IMR-90 (cell line): ENCODE data around the gene GAB1. TPM values are rescaled to one million over a fixed set of nuclear protein-coding genes. Genes with fewer than 3 reads are reported as not detected.

Experiments
- ATAC-seq: fragments of 200-7000 bp; cut with Tn5 transposase; 2 replicates; pipeline ENCODE4 v1.9.1; 2020; ENCODE audit warnings: low read depth, mild to moderate bottlenecking, moderate library complexity
- BruUV-seq: library from RNA; stranded (reverse); fragments of 400-500 nt; replicated peaks from 2 replicates; lab custom pipeline; 2021; lab: Mats Ljungman, UMichigan
- CTCF ChIA-PET: fragments of 300-600 bp; formaldehyde crosslinking; extraction: SDS; loops from one replicate; lab custom pipeline; 2021; ENCODE audit warnings: antibody characterized with exemption; lab: Yijun Ruan, JAX
- POLR2A ChIA-PET: fragments of 300-600 bp; sonication (Branson Sonifier 250); formaldehyde crosslinking; loops from one replicate; lab custom pipeline; 2022; ENCODE audit warnings: antibody characterized with exemption; ENCODE audit not compliant: unreplicated experiment; lab: Charles Lee
- DNase-seq: peaks from one replicate; pipeline ENCODE4 v3.0.0; 2013
- H2AFZ ChIP-seq: replicated peaks from 2 replicates; pipeline ENCODE3; 2013; ENCODE audit warnings: low read length, mild to moderate bottlenecking; ENCODE audit not compliant: poor library complexity
- H2AK5ac ChIP-seq: 2 replicates; pipeline ENCODE4 v1.6.1; 2013; ENCODE audit warnings: low read depth, low read length, inconsistent platforms
- H2AK9ac ChIP-seq: replicated peaks from 2 replicates; pipeline ENCODE3; 2013; ENCODE audit warnings: mild to moderate bottlenecking, low read depth, low read length, moderate library complexity; ENCODE audit not compliant: poor library complexity
- H2BK120ac ChIP-seq: 2 replicates; pipeline ENCODE4 v1.6.1; 2013; ENCODE audit warnings: low read depth, low read length, inconsistent platforms
- H2BK15ac ChIP-seq: 3 replicates; pipeline ENCODE4 v1.6.1; 2013; ENCODE audit warnings: low read depth, low read length, inconsistent platforms
- H2BK20ac ChIP-seq: 2 replicates; pipeline ENCODE4 v1.6.1; 2013; ENCODE audit warnings: low read depth, mild to moderate bottlenecking, inconsistent platforms, low read length, moderate library complexity
- H2BK5ac ChIP-seq: 2 replicates; pipeline ENCODE4 v1.6.1; 2013; ENCODE audit warnings: mild to moderate bottlenecking, low read depth, low read length, inconsistent platforms; ENCODE audit not compliant: poor library complexity, severe bottlenecking
- H3K14ac ChIP-seq: replicated peaks from 2 replicates; pipeline ENCODE4 v1.6.1; 2013; ENCODE audit warnings: low read depth, low read length, inconsistent platforms
- H3K18ac ChIP-seq: 2 replicates; pipeline ENCODE4 v1.6.1; 2013; ENCODE audit warnings: low read depth, low read length, control low read depth
- H3K23ac ChIP-seq: 2 replicates; pipeline ENCODE4 v1.6.1; 2013; ENCODE audit warnings: low read depth, low read length, inconsistent platforms
- H3K27ac ChIP-seq: 2 replicates; pipeline ENCODE4 v1.5.1; 2013; ENCODE audit warnings: mild to moderate bottlenecking, control low read depth, low read length; ENCODE audit not compliant: insufficient read depth
- H3K27me3 ChIP-seq: 2 replicates; pipeline ENCODE4 v1.6.1; 2013; ENCODE audit warnings: low read length; ENCODE audit not compliant: control insufficient read depth, insufficient read depth
- H3K36me3 ChIP-seq: 2 replicates; pipeline ENCODE4 v1.6.1; 2013; ENCODE audit warnings: low read length, mixed read lengths; ENCODE audit not compliant: control insufficient read depth, insufficient read depth
- H3K4ac ChIP-seq: 2 replicates; pipeline ENCODE4 v1.6.1; 2013; ENCODE audit warnings: low read depth, low read length, inconsistent platforms
- H3K4me1 ChIP-seq: 2 replicates; pipeline ENCODE4 v1.6.1; 2013; ENCODE audit warnings: low read length, mixed read lengths; ENCODE audit not compliant: control insufficient read depth, insufficient read depth
- H3K4me2 ChIP-seq: 2 replicates; pipeline ENCODE4 v1.6.1; 2013; ENCODE audit warnings: low read depth, mild to moderate bottlenecking, control low read depth, low read length, moderate library complexity
- H3K4me3 ChIP-seq: 2 replicates; pipeline ENCODE4 v1.5.1; 2013; ENCODE audit warnings: low read depth, mild to moderate bottlenecking, control low read depth, low read length, moderate library complexity; ENCODE audit not compliant: insufficient read depth
- H3K56ac ChIP-seq: 2 replicates; pipeline ENCODE4 v1.6.1; 2013; ENCODE audit warnings: low read length, inconsistent platforms; ENCODE audit not compliant: insufficient read depth; ENCODE audit errors: extremely low read depth
- H3K79me1 ChIP-seq, 2 experiments: 2 replicates each; pipeline ENCODE4 v1.6.1; 2013; ENCODE audit warnings: low read length in 2 of 2, inconsistent platforms in 1 of 2, low read depth in 1 of 2
- H3K9ac ChIP-seq: 2 replicates; pipeline ENCODE4 v1.6.1; 2013; ENCODE audit warnings: low read depth, low read length, control low read depth
- H3K9me1 ChIP-seq: 2 replicates; pipeline ENCODE4 v1.6.1; 2013; ENCODE audit warnings: low read length, inconsistent platforms; ENCODE audit not compliant: insufficient read depth
- H3K9me3 ChIP-seq: 2 replicates; pipeline ENCODE4 v1.6.1; 2013; ENCODE audit warnings: low read length; ENCODE audit not compliant: control insufficient read depth, insufficient read depth
- H4K20me1 ChIP-seq: 2 replicates; pipeline ENCODE4 v1.6.1; 2013; ENCODE audit warnings: low read length, inconsistent platforms; ENCODE audit not compliant: insufficient read depth
- H4K5ac ChIP-seq: 2 replicates; pipeline ENCODE4 v1.6.1; 2013; ENCODE audit warnings: mild to moderate bottlenecking, low read depth, low read length, control low read depth
- H4K8ac ChIP-seq, 2 experiments: 2 replicates each; pipeline ENCODE4 v1.6.1; 2013; ENCODE audit warnings: low read depth in 2 of 2, low read length in 2 of 2, control low read depth in 1 of 2, inconsistent platforms in 1 of 2
- H4K91ac ChIP-seq: 2 replicates; pipeline ENCODE4 v1.6.1; 2013; ENCODE audit warnings: low read depth, low read length, inconsistent platforms; ENCODE audit not compliant: insufficient read depth
- BHLHE40 ChIP-seq: fragments of 150-350 bp; IDR thresholded peaks from 2 replicates; pipeline ENCODE4 v1.6.1; 2016; ENCODE audit warnings: mild to moderate bottlenecking, low read depth, low read length
- CEBPB ChIP-seq: IDR thresholded peaks from 2 replicates; pipeline ENCODE4 v1.6.1; 2012; ENCODE audit warnings: low read depth, low read length, improper control_type of control experiment
- CHD1 ChIP-seq: IDR thresholded peaks from 2 replicates; pipeline ENCODE4 v1.6.1; 2012; ENCODE audit warnings: low read depth, low read length, improper control_type of control experiment
- CTCF ChIP-seq: conservative IDR thresholded peaks from 2 replicates; pipeline ENCODE4 v1.5.1; 2012; ENCODE audit warnings: mild to moderate bottlenecking, low read depth, low read length, improper control_type of control experiment
- FOS ChIP-seq: fragments of 150-350 bp; IDR thresholded peaks from 2 replicates; pipeline ENCODE4 v1.6.1; 2016; ENCODE audit warnings: low read depth, low read length
- MAFK ChIP-seq: IDR thresholded peaks from 2 replicates; pipeline ENCODE4 v1.6.1; 2012; ENCODE audit warnings: low read depth, low read length, improper control_type of control experiment
- MAZ ChIP-seq: IDR thresholded peaks from 2 replicates; pipeline ENCODE4 v1.6.1; 2012; ENCODE audit warnings: low read depth, mild to moderate bottlenecking, low read length, improper control_type of control experiment, moderate library complexity, borderline replicate concordance
- MXI1 ChIP-seq: IDR thresholded peaks from 2 replicates; pipeline ENCODE4 v1.6.1; 2012; ENCODE audit warnings: low read depth, mild to moderate bottlenecking, low read length, moderate library complexity, borderline replicate concordance
- NFE2L2 ChIP-seq: fragments of 150-350 bp; IDR thresholded peaks from 2 replicates; pipeline ENCODE4 v1.6.1; 2016; ENCODE audit warnings: low read depth, mild to moderate bottlenecking, low read length
- POLR2A ChIP-seq: IDR thresholded peaks from 2 replicates; pipeline ENCODE4 v1.6.1; 2012; ENCODE audit warnings: mild to moderate bottlenecking, low read depth, low read length
- RAD21 ChIP-seq: IDR thresholded peaks from 2 replicates; pipeline ENCODE4 v1.6.1; 2012; ENCODE audit warnings: low read length, improper control_type of control experiment
- RCOR1 ChIP-seq: IDR thresholded peaks from 2 replicates; pipeline ENCODE4 v1.6.1; 2012; ENCODE audit warnings: mild to moderate bottlenecking, low read length, improper control_type of control experiment; ENCODE audit not compliant: insufficient replicate concordance
- RFX5 ChIP-seq: IDR thresholded peaks from 2 replicates; pipeline ENCODE4 v1.8.0; 2012; ENCODE audit warnings: low read depth, mild to moderate bottlenecking, low read length, moderate library complexity
- SMC3 ChIP-seq: fragments of 150-350 bp; IDR thresholded peaks from 2 replicates; pipeline ENCODE4 v1.6.1; 2016; ENCODE audit warnings: low read depth, mild to moderate bottlenecking, antibody characterized with exemption, low read length, moderate library complexity
- USF2 ChIP-seq: fragments of 150-350 bp; IDR thresholded peaks from 2 replicates; pipeline ENCODE4 v1.6.1; 2017; ENCODE audit warnings: mild to moderate bottlenecking, antibody characterized with exemption, low read length, low read depth
- WGBS, 2 experiments: methylation state at CpG; one replicate each; pipeline versions ENCODE4 v1.1.5 to v1.1.7; 2013; ENCODE audit warnings: missing lambda C conversion rate in 2 of 2; ENCODE audit not compliant: insufficient read length in 1 of 2; ENCODE audit errors: extremely low coverage in 2 of 2; 5-methylcytosine and 5-hydroxymethylcytosine counted together
- dilution Hi-C: fragments of 300-500 bp; cut with HindIII; formaldehyde crosslinking; loops from one replicate; pipeline ENCODE4 v1.14.3; 2018; ENCODE audit warnings: low sequenced_read_pairs; ENCODE audit not compliant: unreplicated experiment
- in situ Hi-C: fragments of 300-500 bp; cut with MboI; formaldehyde crosslinking; loops from 3 replicates; pipeline ENCODE4 v1.14.3; 2019; ENCODE audit warnings: low sequenced_read_pairs, inconsistent platforms, mixed read lengths
- intact Hi-C: fragments of 100-400 bp; cut with micrococcal nuclease; formaldehyde crosslinking; loops from 2 replicates; pipeline ENCODE4 v1.10.0; 2022
- polyA plus RNA-seq, 3 experiments: library from polyadenylated mRNA; depleted of rRNA; stranded (reverse); fragments of >200 nt; gene quantifications; 2 replicates each; pipeline ENCODE4 v1.2.3, GENCODE V29; 2012; ENCODE audit warnings: low replicate concordance in 1 of 3
- total RNA-seq: library from RNA; depleted of rRNA; stranded (reverse); fragments of >200 nt; gene quantifications from 2 replicates; pipeline ENCODE4 v1.2.3, GENCODE V29; 2012
- TF ChIP-seq, protein P1 (sequence below): fragments of 150-350 bp; IDR thresholded peaks from 2 replicates; pipeline ENCODE4 v1.6.1; 2016; ENCODE audit warnings: low read depth, mild to moderate bottlenecking, low read length, moderate library complexity, borderline replicate concordance

Gene GAB1
- total and polyA plus RNA-seq, 2 of the 4 experiments (the other 2 are of a cell fraction) = 2.8 to 12.0 TPM

DNA sequence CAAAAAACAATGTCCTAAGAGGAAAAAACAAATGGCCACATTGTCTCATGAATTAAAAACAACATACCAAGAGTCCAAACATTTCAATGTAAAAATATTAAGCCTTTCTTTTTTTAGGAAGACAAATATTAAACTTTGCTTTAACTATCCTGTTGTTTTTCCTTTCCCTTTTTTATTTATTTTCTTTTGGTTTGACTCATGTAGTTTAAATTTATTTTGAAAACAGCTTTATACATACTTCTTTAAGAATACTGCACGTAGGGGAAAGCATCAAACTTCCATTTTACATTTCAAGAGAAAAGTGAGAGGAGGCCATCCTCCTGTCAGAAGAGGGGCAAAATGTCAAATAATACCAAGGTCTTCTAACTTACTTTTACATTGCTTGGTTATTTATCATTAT, 8.7 kb downstream of the GAB1 start:
- ATAC-seq (no peak; the same call in 1 of the 2 replicates), DNase-seq (no peak)
- Histone ChIP-seq H3K27ac (peak overlapping the region; percentile 43; the same call in 1 of the 2 replicates), H2BK120ac (no peak overlapping the region), H3K36me3 (no peaks in the 10 kb centered on the region), H2AK9ac (no peak overlapping the region), H3K4ac (no peak overlapping the region), H3K18ac (peak overlapping the region; percentile 27; the same call in 1 of the 2 replicates), H3K9me1 (0 out of 2 replicates have a peak, but pooled peaks cover 3% of the 10 kb centered on the region), H4K20me1 (peaks cover 5% of the 10 kb centered on the region; the same call in 1 of the 2 replicates), H3K56ac (no peak overlapping the region), H4K91ac (no peak overlapping the region), H2BK5ac (peak overlapping the region; percentile 23), H2AK5ac (no peak overlapping the region), H4K5ac (no peak overlapping the region), H2BK20ac (no peak overlapping the region), H3K27me3 (no peaks in the 10 kb centered on the region), H3K4me1 (peaks cover 14% of the 10 kb centered on the region), H4K8ac (no peak overlapping the region), H3K9ac (no peak overlapping the region), H3K23ac (peak overlapping the region; percentile 6; the same call in 1 of the 2 replicates), H3K4me3 (no peak overlapping the region), H3K14ac (no peak overlapping the region), H3K4me2 (peak overlapping the region; percentile 76), H2BK15ac (no peak overlapping the region), H2AFZ (no peak overlapping the region), H3K79me1 (peaks cover 24 to 33% of the 10 kb centered on the region in 2 experiments), H3K9me3 (no peaks in the 10 kb centered on the region)
- dilution Hi-C loops = no loop called here
- in situ Hi-C loops = loop anchor here (25.0 kb wide), 1 partner anchor 133 kb away; no protein-coding TSS in a partner anchor
- intact Hi-C loops = no loop called here
- no peak for TF ChIP-seq RCOR1
- no peak for TF ChIP-seq RAD21
- no peak for TF ChIP-seq USF2
- TF ChIP-seq MAZ = no peak
- no peak for TF ChIP-seq MAFK
- no peak for TF ChIP-seq FOS
- TF ChIP-seq NFE2L2 = no peak
- no peak for TF ChIP-seq RFX5
- TF ChIP-seq, protein P1, sequence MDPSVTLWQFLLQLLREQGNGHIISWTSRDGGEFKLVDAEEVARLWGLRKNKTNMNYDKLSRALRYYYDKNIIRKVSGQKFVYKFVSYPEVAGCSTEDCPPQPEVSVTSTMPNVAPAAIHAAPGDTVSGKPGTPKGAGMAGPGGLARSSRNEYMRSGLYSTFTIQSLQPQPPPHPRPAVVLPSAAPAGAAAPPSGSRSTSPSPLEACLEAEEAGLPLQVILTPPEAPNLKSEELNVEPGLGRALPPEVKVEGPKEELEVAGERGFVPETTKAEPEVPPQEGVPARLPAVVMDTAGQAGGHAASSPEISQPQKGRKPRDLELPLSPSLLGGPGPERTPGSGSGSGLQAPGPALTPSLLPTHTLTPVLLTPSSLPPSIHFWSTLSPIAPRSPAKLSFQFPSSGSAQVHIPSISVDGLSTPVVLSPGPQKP = no peak
- no peak for TF ChIP-seq SMC3
- TF ChIP-seq CTCF = no peak
- TF ChIP-seq POLR2A = no peak
- TF ChIP-seq MXI1 = no peak
- no peak for TF ChIP-seq CEBPB
- no peak for TF ChIP-seq BHLHE40
- no peak for TF ChIP-seq CHD1
- CTCF ChIA-PET = no interaction called here
- POLR2A ChIA-PET = interaction anchor here (0.6 kb wide), 1 partner anchor 8 kb away, joined by 4 read pairs; the partner anchor contains the start of gene GAB1
- WGBS, 2 experiments = no CpG with 5 or more reads among the region's 1 CpG
- BruUV-seq = no TSS peak
